Measurements from ENCODE around the gene DPPA2.

DNA sequence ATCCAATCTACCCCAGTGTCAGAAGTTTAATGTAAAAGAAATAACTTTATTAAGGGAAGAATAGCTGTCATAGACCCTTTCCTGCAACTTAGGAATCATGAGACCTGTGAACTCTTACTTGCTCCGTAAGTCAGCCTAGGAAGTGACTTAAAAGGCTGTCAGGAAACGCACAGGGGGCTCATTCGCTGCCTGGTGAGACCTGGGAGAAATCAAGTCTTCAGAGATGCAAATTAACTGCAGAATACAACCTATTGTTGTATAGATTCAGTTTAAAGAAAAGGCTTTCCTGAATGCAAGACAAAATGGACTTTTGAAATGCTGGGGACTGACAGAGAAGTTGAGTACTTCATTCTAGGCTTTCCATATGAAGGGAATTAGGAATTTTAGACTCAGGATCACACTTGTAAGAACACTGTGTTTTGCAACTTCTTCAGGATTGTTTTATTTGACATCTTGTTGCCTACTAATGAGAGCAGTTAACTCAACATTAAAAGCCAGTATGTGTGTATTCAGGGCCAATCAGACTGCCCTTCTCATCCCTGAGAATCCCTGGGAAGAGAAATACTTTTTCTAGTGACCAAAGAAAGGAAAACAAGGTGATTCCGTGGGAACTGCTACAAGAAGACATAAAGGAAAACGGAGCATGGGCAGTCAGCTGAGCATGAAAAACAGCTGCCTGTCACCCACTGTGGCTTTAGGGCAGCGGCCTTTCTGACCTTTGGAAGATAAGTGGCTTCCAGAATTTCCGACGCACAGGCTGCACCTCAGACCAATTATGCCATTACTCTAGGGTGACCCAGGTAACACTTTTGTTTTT lies 39.5 kb upstream of the DPPA2 start:
- TF ChIP-seq CTCF (IDR thresholded peaks at IDR 0.05) = no peak
- no peak for TF ChIP-seq POLR2A (IDR thresholded peaks at IDR 0.05)
